HG02642 (cell line): Measurements from ENCODE around the gene EFCAB13.
"Not testable (repeated sequence)": the region's sequence is repeated elsewhere in the genome, so short reads cannot be mapped to it uniquely, and the experiment has no call there.

Experiments used
- ATAC-seq: cut with Tn5 transposase; IDR thresholded peaks from one replicate; pipeline ENCODE4 v1.9.1; 2021; ENCODE audit warnings: mild to moderate bottlenecking; ENCODE audit not compliant: unreplicated experiment, poor library complexity

Gene EFCAB13

GRCh38 chr17:47324224-47325020 is 667 bp downstream of the EFCAB13 start:
- ATAC-seq, result peak; percentile 38

- ATAC-seq, result no peak
These were observed 1.4 kb downstream of the EFCAB13 start for GRCh38 chr17:47325176-47325575.

- ATAC-seq, result no peak
These were observed 6.8 kb downstream of the EFCAB13 start for GRCh38 chr17:47330548-47330947.

- ATAC-seq, result no peak
These were observed 8.5 kb downstream of the EFCAB13 start for GRCh38 chr17:47332287-47332686.

- ATAC-seq, result no peak
These were observed 11.6 kb downstream of the EFCAB13 start for GRCh38 chr17:47335101-47335936.

GRCh38 chr17:47338026-47338425 is 14.3 kb downstream of the EFCAB13 start:
- ATAC-seq, result no peak

- no peak for ATAC-seq
These were observed 29.1 kb downstream of the EFCAB13 start for GRCh38 chr17:47352848-47353247.

- ATAC-seq, result no peak
These were observed 34.9 kb downstream of the EFCAB13 start for GRCh38 chr17:47358652-47359051.

GRCh38 chr17:47363171-47363570 is 39.4 kb downstream of the EFCAB13 start:
- ATAC-seq, result no peak

GRCh38 chr17:47367257-47367656 is 43.5 kb downstream of the EFCAB13 start:
- ATAC-seq, result no peak

GRCh38 chr17:47368262-47368661 is 44.5 kb downstream of the EFCAB13 start:
- ATAC-seq, result no peak

GRCh38 chr17:47370899-47371298 is 47.1 kb downstream of the EFCAB13 start:
- ATAC-seq, result not testable (repeated sequence)

- ATAC-seq, result no peak
These were observed 49.2 kb downstream of the EFCAB13 start for GRCh38 chr17:47373002-47373401.

- no peak for ATAC-seq
These were observed 52.5 kb downstream of the EFCAB13 start for GRCh38 chr17:47376247-47376646.

- ATAC-seq, result no peak
These were observed 65.1 kb downstream of the EFCAB13 start for GRCh38 chr17:47388825-47389224.

GRCh38 chr17:47397532-47398128 is 73.9 kb downstream of the EFCAB13 start:
- ATAC-seq, result not testable (repeated sequence)

GRCh38 chr17:47400333-47400732 is 76.6 kb downstream of the EFCAB13 start:
- no peak for ATAC-seq

GRCh38 chr17:47401100-47401499 is 77.3 kb downstream of the EFCAB13 start:
- ATAC-seq, result no peak

GRCh38 chr17:47404006-47404405 is 80.3 kb downstream of the EFCAB13 start:
- ATAC-seq, result no peak

GRCh38 chr17:47404875-47405274 is 81.1 kb downstream of the EFCAB13 start:
- ATAC-seq, result no peak

GRCh38 chr17:47413872-47414271 is 90.1 kb downstream of the EFCAB13 start:
- ATAC-seq, result no peak
